IPS-NIHi11 (cell line): Measurements from ENCODE around the gene TMEM238.
"Not testable (repeated sequence)": the region's sequence is repeated elsewhere in the genome, so short reads cannot be mapped to it uniquely, and the experiment has no call there.

ENCODE experiments used
- DNase-seq: peaks from one replicate; pipeline ENCODE4 v3.0.0; 2012; ENCODE audit warnings: mixed read lengths, low spot score

TMEM238 gene

GRCh38 chr19:55401390-55401789 is 17.3 kb upstream of the TMEM238 start:
- DNase-seq: not testable (repeated sequence)

GRCh38 chr19:55400281-55401087 is 16.4 kb upstream of the TMEM238 start:
- DNase-seq: no peak

GRCh38 chr19:55398200-55398925 is 14.3 kb upstream of the TMEM238 start:
- no peak for DNase-seq

GRCh38 chr19:55392820-55393761 is 9.0 kb upstream of the TMEM238 start:
- DNase-seq: peak; percentile 61

- DNase-seq: no peak
These were observed 7.9 kb upstream of the TMEM238 start for GRCh38 chr19:55391702-55392615.

DNA sequence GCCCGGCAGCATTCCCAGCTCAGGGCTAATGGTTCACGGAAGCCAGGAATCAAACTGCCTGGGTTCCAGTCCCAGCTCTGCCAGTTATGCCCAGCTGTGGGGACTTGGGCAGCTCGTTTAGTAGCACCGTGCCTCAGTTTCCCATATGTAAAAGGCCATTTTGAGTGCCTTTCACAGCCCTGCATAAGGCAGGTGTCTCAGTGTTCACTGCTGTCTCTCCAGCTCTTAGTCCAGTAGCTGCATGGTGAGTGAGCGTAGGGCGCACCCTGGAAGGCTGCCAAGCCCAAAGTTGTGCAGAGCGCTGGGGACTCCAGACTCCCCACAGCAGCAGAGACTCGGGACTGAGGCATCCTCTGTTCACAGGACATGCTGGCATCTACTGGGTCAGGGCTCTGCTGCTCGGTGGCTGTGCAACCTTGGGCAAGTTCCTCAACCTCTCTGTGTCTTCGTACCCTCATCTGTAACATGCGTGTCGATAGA is 7.1 kb upstream of the TMEM238 start:
- DNase-seq: no peak

GRCh38 chr19:55390461-55390880 is 6.4 kb upstream of the TMEM238 start:
- no peak for DNase-seq

DNA sequence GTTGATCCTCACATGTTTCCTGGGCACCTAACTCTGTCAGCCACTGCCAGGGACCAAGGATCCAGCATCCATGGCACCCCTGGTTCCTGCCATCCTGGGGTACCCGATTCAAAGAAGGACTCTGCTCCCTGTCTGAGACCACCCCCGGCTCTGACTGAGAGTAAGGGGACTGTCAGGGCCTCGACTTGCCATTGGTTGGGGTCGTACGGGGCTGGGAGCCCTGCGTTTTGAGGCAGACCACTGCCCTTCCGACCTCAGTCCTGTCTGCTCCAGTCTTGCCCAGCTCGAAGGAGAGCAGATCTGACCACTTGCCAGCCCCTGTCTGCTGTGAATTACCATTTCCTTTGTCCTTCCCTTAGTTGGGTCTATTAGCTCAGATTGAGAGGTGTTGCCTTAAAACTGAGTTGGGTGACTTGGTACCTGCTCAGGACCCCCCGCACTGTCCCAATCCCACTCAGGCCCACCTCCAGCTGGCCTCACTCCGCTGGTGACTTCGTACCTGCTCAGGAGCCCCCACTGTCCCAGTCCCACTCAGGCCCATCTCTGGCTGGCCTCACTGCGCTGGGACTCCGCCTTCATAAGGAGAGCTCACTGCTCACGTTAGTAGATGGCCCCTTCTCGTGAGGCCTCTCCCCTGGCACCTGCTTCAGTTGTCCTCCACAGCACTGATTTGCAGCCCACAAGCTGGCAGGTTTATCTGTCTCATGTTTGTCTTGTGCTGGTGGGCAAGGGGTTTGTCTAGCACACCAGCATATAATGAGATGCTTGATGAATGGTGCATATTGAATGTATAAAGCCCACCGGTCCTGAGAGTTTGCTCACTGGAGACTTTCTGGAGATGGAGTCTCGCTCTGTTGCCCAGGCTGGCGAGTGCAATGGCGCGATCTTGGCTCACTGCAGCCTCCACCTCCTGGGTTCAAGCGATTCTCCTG is 5.6 kb upstream of the TMEM238 start:
- DNase-seq: no peak

GRCh38 chr19:55387736-55388497 is 3.8 kb upstream of the TMEM238 start:
- DNase-seq: no peak

- DNase-seq: no peak
These were observed 2.4 kb upstream of the TMEM238 start for GRCh38 chr19:55386493-55386971.

- peak; percentile 89 for DNase-seq
These were observed 1.8 kb upstream of the TMEM238 start, which contains the start of gene RPL28 for GRCh38 chr19:55385724-55386492. TSS of gene RPL28 (plus strand) at chr19:55385932. CDS start at chr19:55386358, 426 bp downstream.

DNA sequence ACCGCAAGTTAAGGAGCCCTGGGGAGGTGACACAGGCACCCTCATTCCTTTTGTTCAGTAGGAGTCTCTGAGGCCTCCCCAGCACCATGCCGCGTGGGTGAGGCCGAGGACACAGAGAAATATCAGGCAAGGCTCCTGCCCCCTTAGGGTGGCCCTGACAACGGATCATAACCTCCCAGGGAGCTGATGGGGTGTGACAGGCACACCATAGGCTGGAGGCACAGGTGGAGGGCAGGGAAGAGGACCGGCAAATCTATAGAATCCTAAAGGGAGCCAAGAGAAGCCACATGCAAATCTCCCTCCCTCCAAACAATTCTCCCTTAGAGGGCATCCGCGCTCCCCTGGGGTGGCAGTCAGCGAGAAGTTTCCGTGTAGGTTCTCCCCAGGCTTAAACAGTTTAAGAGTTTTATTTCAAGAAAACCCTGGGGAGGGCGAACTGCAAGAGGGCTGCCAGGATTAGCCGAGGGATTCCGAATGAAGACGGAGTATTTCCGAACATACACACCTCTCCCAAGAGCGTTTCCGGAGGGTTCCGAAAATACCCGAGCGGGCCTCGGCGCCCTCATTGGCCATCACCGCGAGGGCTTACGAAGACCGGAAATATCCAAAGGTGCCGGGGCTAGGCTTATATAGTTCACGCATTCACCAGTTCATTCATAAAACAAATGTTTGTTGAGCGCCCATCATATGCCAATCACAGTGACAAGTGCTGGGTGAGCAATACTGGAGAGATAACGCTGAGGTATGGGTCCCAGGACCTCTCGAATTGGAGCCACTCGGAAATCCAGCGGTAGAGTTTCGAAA is 1.0 kb upstream of the TMEM238 start:
- peak; percentile 83 for DNase-seq

DNA sequence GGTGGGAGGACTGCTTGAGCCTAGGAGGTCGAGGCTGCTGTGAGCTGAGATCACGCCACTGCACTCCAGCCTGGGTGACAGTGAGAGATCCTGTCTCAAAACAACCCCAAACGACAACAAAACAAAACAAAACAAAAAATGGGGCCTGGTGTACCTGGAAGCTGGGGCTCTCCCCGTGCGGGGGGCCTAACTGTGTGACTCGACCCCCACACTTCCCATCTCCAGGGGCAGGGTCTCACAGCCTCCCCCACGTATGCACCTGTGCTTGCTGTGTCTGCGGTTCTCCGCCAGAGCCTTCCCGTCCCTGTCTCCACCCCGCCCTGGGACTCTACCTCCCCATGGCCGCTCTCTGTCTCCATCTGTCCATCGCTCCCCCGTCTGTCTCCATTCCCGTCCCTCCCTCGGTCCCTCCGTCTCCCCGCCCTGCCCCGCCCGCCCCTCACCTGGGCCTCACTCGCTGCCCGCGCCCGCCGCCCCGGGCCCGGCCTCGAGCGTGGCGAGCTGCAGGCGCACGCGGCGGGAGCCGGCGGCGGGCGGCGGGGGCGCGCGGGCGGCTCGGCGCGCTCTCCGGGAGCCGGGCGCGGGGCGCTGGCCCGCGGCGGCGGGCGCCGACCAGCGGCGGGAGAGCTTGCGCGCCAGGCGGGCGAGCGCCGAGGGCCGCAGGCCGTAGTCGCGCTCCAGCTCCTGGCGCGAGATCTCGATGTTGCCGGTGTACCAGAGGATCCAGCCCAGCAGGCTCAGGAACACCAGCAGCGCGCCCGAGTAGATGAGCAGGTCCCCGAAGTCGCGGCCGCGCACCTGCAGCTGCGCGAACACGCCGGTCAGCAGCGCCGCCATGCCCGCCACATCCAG is 587 bp downstream of the TMEM238 start:
- peak; percentile 84 for DNase-seq

DNA sequence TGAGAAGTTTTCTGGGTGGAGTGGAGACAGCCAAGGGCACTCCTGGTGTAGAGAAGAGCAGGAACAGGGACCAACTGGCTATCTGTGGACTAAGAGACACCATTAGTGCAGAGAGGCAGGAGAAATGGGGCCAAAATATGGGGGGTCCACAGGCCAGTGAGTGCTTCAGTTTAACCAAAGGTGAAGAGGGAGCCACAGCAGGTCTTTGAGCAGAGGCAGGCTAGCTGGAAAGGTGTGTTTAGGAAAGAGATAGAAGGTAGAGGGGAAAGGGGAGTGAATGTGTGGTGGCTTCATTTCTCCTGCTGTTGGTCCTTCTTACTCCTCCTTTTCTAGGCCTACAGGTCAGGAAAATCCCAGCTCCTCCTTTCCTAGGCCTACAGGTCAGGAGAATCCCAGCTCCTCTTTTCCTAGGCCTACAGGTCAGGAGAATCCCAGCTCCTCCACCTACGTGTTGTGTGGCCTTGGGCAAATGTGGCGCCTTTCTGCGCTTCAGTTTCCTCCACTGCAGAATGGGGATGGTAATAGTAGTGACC is 1.5 kb downstream of the TMEM238 start:
- no peak for DNase-seq

- no peak for DNase-seq
These were observed 2.1 kb downstream of the TMEM238 start for GRCh38 chr19:55382013-55382412.

DNA sequence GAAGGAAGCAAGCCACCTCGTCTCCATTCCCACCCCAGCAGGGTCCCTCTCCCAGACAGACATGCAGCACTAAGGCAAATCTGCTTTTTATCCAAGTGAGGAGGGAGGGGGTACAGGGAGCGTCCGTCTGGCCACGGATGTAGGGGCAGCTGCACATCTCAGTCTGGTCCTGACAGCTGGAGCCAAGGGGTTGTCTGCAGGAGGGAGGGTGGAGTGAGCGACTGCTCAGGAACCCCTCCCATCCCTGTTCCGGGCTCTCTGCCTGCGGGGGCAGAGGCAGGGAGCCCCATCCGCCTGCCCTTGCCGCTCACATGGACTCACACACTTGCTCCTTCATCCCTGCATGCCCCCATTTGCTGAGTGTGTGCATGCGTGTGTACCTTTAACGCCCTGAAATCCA is 4.9 kb downstream of the TMEM238 start:
- no peak for DNase-seq
